HEK293 (cell line): ENCODE data around the gene CCNI2.

ENCODE experiments used
- SP2 ChIP-seq: fragments of 450-650 bp; formaldehyde crosslinking; IDR thresholded peaks from 2 replicates; pipeline ENCODE4 v1.5.1; 2016; ENCODE audit warnings: missing biosample characterization, missing genetic modification characterization
- ZNF138 ChIP-seq: fragments of 450-650 bp; formaldehyde crosslinking; IDR thresholded peaks from 2 replicates; pipeline ENCODE4 v1.5.1; 2016; ENCODE audit warnings: missing biosample characterization, missing genetic modification characterization, borderline replicate concordance
- ZNF239 ChIP-seq: fragments of 450-650 bp; formaldehyde crosslinking; IDR thresholded peaks from 2 replicates; pipeline ENCODE4 v1.5.1; 2016; ENCODE audit warnings: missing biosample characterization, missing genetic modification characterization
- ZNF530 ChIP-seq: fragments of 450-650 bp; formaldehyde crosslinking; IDR thresholded peaks from 2 replicates; pipeline ENCODE4 v1.5.1; 2016; ENCODE audit warnings: low read depth, missing biosample characterization, missing genetic modification characterization
- ZNF830 ChIP-seq: fragments of 450-650 bp; IDR thresholded peaks from 2 replicates; pipeline ENCODE4 v1.5.0; 2018; ENCODE audit warnings: missing biosample characterization, missing genetic modification characterization, low read depth, mild to moderate bottlenecking, moderate library complexity
- TF ChIP-seq, protein P1 (sequence below): fragments of 450-650 bp; formaldehyde crosslinking; IDR thresholded peaks from 2 replicates; pipeline ENCODE4 v1.5.1; 2016; ENCODE audit warnings: missing biosample characterization, missing genetic modification characterization
- TF ChIP-seq, protein P2 (sequence below): fragments of 450-650 bp; formaldehyde crosslinking; IDR thresholded peaks from 2 replicates; pipeline ENCODE4 v1.5.1; 2016; ENCODE audit warnings: missing biosample characterization, missing genetic modification characterization, low read depth
- TF ChIP-seq, protein P3 (sequence below): fragments of 450-650 bp; formaldehyde crosslinking; IDR thresholded peaks from 2 replicates; pipeline ENCODE4 v1.5.1; 2016; ENCODE audit warnings: missing biosample characterization, missing genetic modification characterization
- TF ChIP-seq, protein P4 (sequence below): IDR thresholded peaks from 2 replicates; pipeline ENCODE4 v1.6.1; 2011; ENCODE audit warnings: mild to moderate bottlenecking, low read depth, low read length, borderline replicate concordance

DNA sequence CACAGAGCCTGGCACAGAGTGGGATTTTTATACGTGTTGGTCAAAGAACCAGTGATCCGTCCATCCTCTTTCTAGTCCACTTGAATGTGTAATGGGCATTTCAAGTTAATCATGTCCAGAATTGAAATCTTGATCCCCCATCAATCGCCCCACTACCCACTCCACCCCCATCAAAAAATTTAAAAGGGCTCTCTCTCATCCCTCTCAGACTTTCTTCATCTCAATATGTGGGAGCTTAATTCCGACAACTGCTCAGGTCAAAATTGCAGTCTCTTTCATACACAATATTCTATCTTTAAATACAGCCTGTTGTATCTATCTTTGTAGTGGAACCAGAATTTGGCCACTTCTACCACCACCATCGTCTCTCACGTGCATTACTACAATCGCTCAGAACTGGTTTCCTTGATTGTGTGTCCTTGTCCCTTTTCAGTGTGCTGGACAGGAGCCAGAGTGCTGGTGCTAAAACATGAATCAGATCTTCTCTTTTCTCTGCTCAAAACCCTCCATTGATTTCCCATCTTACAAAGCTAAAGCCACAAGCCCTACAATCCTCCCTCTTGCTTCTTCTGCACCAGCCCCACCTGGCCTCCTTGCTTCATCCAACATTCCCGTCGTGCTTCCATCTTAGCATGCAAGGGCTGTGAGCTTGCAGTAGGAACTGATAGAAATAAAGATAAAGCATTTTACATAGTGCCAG, 9.1 kb upstream of the CCNI2 start:
- TF ChIP-seq ZNF138 (tag by site-specific recombination) (no peak), ZNF239 (tag by site-specific recombination) (no peak), ZNF830 (no peak), SP2 (tag by site-specific recombination) (no peak), ZNF530 (tag by site-specific recombination) (no peak)
- TF ChIP-seq, protein P1, sequence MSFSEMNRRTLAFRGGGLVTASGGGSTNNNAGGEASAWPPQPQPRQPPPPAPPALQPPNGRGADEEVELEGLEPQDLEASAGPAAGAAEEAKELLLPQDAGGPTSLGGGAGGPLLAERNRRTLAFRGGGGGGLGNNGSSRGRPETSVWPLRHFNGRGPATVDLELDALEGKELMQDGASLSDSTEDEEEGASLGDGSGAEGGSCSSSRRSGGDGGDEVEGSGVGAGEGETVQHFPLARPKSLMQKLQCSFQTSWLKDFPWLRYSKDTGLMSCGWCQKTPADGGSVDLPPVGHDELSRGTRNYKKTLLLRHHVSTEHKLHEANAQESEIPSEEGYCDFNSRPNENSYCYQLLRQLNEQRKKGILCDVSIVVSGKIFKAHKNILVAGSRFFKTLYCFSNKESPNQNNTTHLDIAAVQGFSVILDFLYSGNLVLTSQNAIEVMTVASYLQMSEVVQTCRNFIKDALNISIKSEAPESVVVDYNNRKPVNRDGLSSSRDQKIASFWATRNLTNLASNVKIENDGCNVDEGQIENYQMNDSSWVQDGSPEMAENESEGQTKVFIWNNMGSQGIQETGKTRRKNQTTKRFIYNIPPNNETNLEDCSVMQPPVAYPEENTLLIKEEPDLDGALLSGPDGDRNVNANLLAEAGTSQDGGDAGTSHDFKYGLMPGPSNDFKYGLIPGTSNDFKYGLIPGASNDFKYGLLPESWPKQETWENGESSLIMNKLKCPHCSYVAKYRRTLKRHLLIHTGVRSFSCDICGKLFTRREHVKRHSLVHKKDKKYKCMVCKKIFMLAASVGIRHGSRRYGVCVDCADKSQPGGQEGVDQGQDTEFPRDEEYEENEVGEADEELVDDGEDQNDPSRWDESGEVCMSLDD (tag by site-specific recombination): no peak
- TF ChIP-seq, protein P2, sequence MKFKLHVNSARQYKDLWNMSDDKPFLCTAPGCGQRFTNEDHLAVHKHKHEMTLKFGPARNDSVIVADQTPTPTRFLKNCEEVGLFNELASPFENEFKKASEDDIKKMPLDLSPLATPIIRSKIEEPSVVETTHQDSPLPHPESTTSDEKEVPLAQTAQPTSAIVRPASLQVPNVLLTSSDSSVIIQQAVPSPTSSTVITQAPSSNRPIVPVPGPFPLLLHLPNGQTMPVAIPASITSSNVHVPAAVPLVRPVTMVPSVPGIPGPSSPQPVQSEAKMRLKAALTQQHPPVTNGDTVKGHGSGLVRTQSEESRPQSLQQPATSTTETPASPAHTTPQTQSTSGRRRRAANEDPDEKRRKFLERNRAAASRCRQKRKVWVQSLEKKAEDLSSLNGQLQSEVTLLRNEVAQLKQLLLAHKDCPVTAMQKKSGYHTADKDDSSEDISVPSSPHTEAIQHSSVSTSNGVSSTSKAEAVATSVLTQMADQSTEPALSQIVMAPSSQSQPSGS (tag by site-specific recombination): no peak
- TF ChIP-seq, protein P3, sequence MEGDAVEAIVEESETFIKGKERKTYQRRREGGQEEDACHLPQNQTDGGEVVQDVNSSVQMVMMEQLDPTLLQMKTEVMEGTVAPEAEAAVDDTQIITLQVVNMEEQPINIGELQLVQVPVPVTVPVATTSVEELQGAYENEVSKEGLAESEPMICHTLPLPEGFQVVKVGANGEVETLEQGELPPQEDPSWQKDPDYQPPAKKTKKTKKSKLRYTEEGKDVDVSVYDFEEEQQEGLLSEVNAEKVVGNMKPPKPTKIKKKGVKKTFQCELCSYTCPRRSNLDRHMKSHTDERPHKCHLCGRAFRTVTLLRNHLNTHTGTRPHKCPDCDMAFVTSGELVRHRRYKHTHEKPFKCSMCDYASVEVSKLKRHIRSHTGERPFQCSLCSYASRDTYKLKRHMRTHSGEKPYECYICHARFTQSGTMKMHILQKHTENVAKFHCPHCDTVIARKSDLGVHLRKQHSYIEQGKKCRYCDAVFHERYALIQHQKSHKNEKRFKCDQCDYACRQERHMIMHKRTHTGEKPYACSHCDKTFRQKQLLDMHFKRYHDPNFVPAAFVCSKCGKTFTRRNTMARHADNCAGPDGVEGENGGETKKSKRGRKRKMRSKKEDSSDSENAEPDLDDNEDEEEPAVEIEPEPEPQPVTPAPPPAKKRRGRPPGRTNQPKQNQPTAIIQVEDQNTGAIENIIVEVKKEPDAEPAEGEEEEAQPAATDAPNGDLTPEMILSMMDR (tag by site-specific recombination): no peak
- TF ChIP-seq, protein P4, sequence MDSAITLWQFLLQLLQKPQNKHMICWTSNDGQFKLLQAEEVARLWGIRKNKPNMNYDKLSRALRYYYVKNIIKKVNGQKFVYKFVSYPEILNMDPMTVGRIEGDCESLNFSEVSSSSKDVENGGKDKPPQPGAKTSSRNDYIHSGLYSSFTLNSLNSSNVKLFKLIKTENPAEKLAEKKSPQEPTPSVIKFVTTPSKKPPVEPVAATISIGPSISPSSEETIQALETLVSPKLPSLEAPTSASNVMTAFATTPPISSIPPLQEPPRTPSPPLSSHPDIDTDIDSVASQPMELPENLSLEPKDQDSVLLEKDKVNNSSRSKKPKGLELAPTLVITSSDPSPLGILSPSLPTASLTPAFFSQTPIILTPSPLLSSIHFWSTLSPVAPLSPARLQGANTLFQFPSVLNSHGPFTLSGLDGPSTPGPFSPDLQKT: no peak
